Endometrial microvascular endothelial cells (primary cell): ENCODE measurements around the gene AIG1. TPM values are rescaled to one million over a fixed set of nuclear protein-coding genes. Genes with fewer than 3 reads are reported as not detected.
"Not testable (repeated sequence)": the region's sequence is repeated elsewhere in the genome, so short reads cannot be mapped to it uniquely, and the experiment has no call there.

Experiments
- in situ Hi-C: cut with HindIII; loops from 2 replicates; pipeline ENCODE4 v1.10.0; 2017; ENCODE audit warnings: low sequenced_read_pairs, low pct_unique_long_range_greater_than_20kb; ENCODE audit errors: inconsistent ontology term
- total RNA-seq: library from RNA; depleted of rRNA; stranded (reverse); fragments of >200 nt; gene quantifications from one replicate; pipeline ENCODE4 v1.2.3, GENCODE V29; 2015; ENCODE audit errors: inconsistent ontology term

Gene AIG1
- total RNA-seq, 1 donor from 2014 or later: 24.8 TPM

- in situ Hi-C loops: no loop called here
Measured at GRCh38 chr6:143146186-143146851, 85.6 kb downstream of the AIG1 start.

GRCh38 chr6:143149771-143150170, 89.1 kb downstream of the AIG1 start:
- in situ Hi-C loops: no loop called here

- in situ Hi-C loops: no loop called here
Measured at GRCh38 chr6:143150281-143150680, 89.6 kb downstream of the AIG1 start.

- in situ Hi-C loops: no loop called here
Measured at GRCh38 chr6:143151381-143151780, 90.7 kb downstream of the AIG1 start.

GRCh38 chr6:143155681-143156080, 95.0 kb downstream of the AIG1 start:
- in situ Hi-C loops: no loop called here

GRCh38 chr6:143157131-143157530, 96.4 kb downstream of the AIG1 start:
- in situ Hi-C loops: no loop called here

- in situ Hi-C loops: no loop called here
Measured at GRCh38 chr6:143158113-143158581, 97.5 kb downstream of the AIG1 start.

- in situ Hi-C loops: no loop called here
Measured at GRCh38 chr6:143159001-143159400, 98.3 kb downstream of the AIG1 start.

GRCh38 chr6:143160015-143160414, 99.3 kb downstream of the AIG1 start:
- in situ Hi-C loops: no loop called here

GRCh38 chr6:143160439-143161220, 99.9 kb downstream of the AIG1 start:
- in situ Hi-C loops: no loop called here

- in situ Hi-C loops: no loop called here
Measured at GRCh38 chr6:143163621-143164020, 102.9 kb downstream of the AIG1 start.

GRCh38 chr6:143164565-143165105, 103.9 kb downstream of the AIG1 start:
- in situ Hi-C loops: no loop called here

GRCh38 chr6:143165315-143165855, 104.7 kb downstream of the AIG1 start:
- in situ Hi-C loops: no loop called here

GRCh38 chr6:143166247-143166695, 105.6 kb downstream of the AIG1 start:
- in situ Hi-C loops: no loop called here

GRCh38 chr6:143167224-143167623, 106.5 kb downstream of the AIG1 start:
- in situ Hi-C loops: no loop called here

- in situ Hi-C loops: not testable (repeated sequence)
Measured at GRCh38 chr6:143168396-143168816, 107.7 kb downstream of the AIG1 start.

GRCh38 chr6:143169440-143169839, 108.8 kb downstream of the AIG1 start:
- in situ Hi-C loops: no loop called here

- in situ Hi-C loops: no loop called here
Measured at GRCh38 chr6:143174516-143174915, 113.8 kb downstream of the AIG1 start.

GRCh38 chr6:143174951-143175350, 114.3 kb downstream of the AIG1 start:
- in situ Hi-C loops: no loop called here
